HEK293T (cell line): ENCODE measurements around the gene RFK.

Experiments
- ELF4 ChIP-seq: fragments of 450-650 bp; IDR thresholded peaks from 2 replicates; pipeline ENCODE4 v1.6.1; 2017; ENCODE audit warnings: antibody characterized with exemption
- HDGF ChIP-seq: fragments of 450-650 bp; IDR thresholded peaks from 2 replicates; pipeline ENCODE4 v1.6.1; 2017; ENCODE audit warnings: antibody characterized with exemption, borderline replicate concordance

- no peak for TF ChIP-seq HDGF
- TF ChIP-seq ELF4, result no peak
Measured at GRCh38 chr9:76431601-76432000, 37.4 kb upstream of the RFK start.
